ENCODE results near the gene RFC2.

RFC2 gene

GRCh38 chr7:74293577-74293908, 39.3 kb upstream of the RFC2 start:
- DNase-seq (ENCODE audit: low read depth): no peak
- no peak overlapping the region for H3K4me3 ChIP-seq (ENCODE audit: low read depth, low read length)

GRCh38 chr7:74292757-74293576, 38.8 kb upstream of the RFC2 start:
- H3K4me3 ChIP-seq (ENCODE audit: low read depth, low read length): no peak overlapping the region
- no peak for TF ChIP-seq CTCF (IDR thresholded peaks at IDR 0.05; ENCODE audit: low read depth, low read length, missing control alignments)
- no peak for DNase-seq (ENCODE audit: low read depth)

More at GRCh38 chr7:74293577-74293908, 39.3 kb upstream of the RFC2 start:
- TF ChIP-seq CTCF (IDR thresholded peaks at IDR 0.05; ENCODE audit: low read depth, low read length, missing control alignments): no peak

- TF ChIP-seq CTCF (IDR thresholded peaks at IDR 0.05; ENCODE audit: low read depth, low read length, missing control alignments): no peak
- peak overlapping the region; percentile 80 for H3K4me3 ChIP-seq (ENCODE audit: low read depth, low read length)
- no peak for DNase-seq (ENCODE audit: low read depth)
These were observed 37.3 kb upstream of the RFC2 start for GRCh38 chr7:74291535-74291934.

- TF ChIP-seq CTCF (IDR thresholded peaks at IDR 0.05; ENCODE audit: low read depth, low read length, missing control alignments): no peak
- peak overlapping the region; percentile 80 for H3K4me3 ChIP-seq (ENCODE audit: low read depth, low read length)
- DNase-seq (ENCODE audit: low read depth): no peak
These were observed 36.8 kb upstream of the RFC2 start for GRCh38 chr7:74290981-74291441.

- TF ChIP-seq CTCF (IDR thresholded peaks at IDR 0.05; ENCODE audit: low read depth, low read length, missing control alignments): no peak
- DNase-seq (ENCODE audit: low read depth): no peak
- H3K4me3 ChIP-seq (ENCODE audit: low read depth, low read length): peak overlapping the region; percentile 80
These were observed 36.4 kb upstream of the RFC2 start for GRCh38 chr7:74290553-74290950.

GRCh38 chr7:74289659-74290552, 35.7 kb upstream of the RFC2 start:
- TF ChIP-seq CTCF (IDR thresholded peaks at IDR 0.05; ENCODE audit: low read depth, low read length, missing control alignments): no peak
- no peak for DNase-seq (ENCODE audit: low read depth)
- peak overlapping the region; percentile 80 for H3K4me3 ChIP-seq (ENCODE audit: low read depth, low read length)

Data from GM12864 (cell line).